T-cell (primary cell): Measurements from ENCODE around the gene RSAD1. TPM values are rescaled to one million over a fixed set of nuclear protein-coding genes. Genes with fewer than 3 reads are reported as not detected.

ENCODE experiments used
- ATAC-seq, 4 experiments: fragments of 200-7000 bp in 3 of 4; fragments of 150-1000 bp in 1 of 4; cut with Tn5 transposase; replicated peaks in 1 of 4; 1 replicate in 3 of 4; 2 replicates in 1 of 4; pipeline ENCODE4 v1.10.0; 2021; ENCODE audit warnings: moderate library complexity in 3 of 4, mild to moderate bottlenecking in 2 of 4, moderate number of reproducible peaks in 1 of 4
- CTCF ChIA-PET, 2 donors: fragments of 300-600 bp; sonication (Branson Sonifier 250); formaldehyde crosslinking; loops; one replicate each; lab custom pipeline; 2022; ENCODE audit warnings: antibody characterized with exemption in 2 of 2; lab: Charles Lee
- POLR2A ChIA-PET, 2 donors: fragments of 300-600 bp; sonication (Branson Sonifier 250); formaldehyde crosslinking; loops; one replicate each; lab custom pipeline; 2022; ENCODE audit warnings: antibody characterized with exemption in 2 of 2; lab: Charles Lee
- DNase-seq, 35 experiments: peaks; one replicate each; pipeline versions ENCODE4 v3.0.0 to v3.0.0-alpha.2; 2013 to 2023
- H3K27ac ChIP-seq: one replicate; pipeline ENCODE4 v1.5.1; 2013; ENCODE audit warnings: low read length
- H3K27me3 ChIP-seq, 2 experiments: replicated peaks in 1 of 2; 1 replicate in 1 of 2; 2 replicates in 1 of 2; pipeline versions ENCODE4 v1.6.1 to v1.7.0; 2013; ENCODE audit warnings: low read length in 1 of 2, mixed read lengths in 1 of 2; ENCODE audit not compliant: control insufficient read depth in 2 of 2, insufficient read depth in 2 of 2; ENCODE audit errors: extremely low read depth in 1 of 2
- H3K36me3 ChIP-seq, 2 donors: 1 replicate in 1 of 2; 2 replicates in 1 of 2; pipeline versions ENCODE4 v1.6.1 to v1.7.0; 2013; ENCODE audit warnings: low read length in 1 of 2; ENCODE audit not compliant: control insufficient read depth in 2 of 2, insufficient read depth in 1 of 2; ENCODE audit errors: extremely low read depth in 1 of 2
- H3K4me1 ChIP-seq, 2 experiments: 1 replicate in 1 of 2; 2 replicates in 1 of 2; pipeline versions ENCODE4 v1.6.1 to v1.7.0; 2013; ENCODE audit warnings: low read length in 2 of 2, mixed read lengths in 1 of 2; ENCODE audit not compliant: insufficient read depth in 2 of 2, control insufficient read depth in 1 of 2; ENCODE audit errors: extremely low read depth in 1 of 2
- H3K4me3 ChIP-seq, 2 donors: 1 replicate in 1 of 2; 2 replicates in 1 of 2; pipeline versions ENCODE4 v1.5.1 to v1.7.0; 2013; ENCODE audit warnings: mild to moderate bottlenecking in 2 of 2, low read length in 1 of 2, moderate library complexity in 1 of 2; ENCODE audit not compliant: control insufficient read depth in 1 of 2; ENCODE audit errors: extremely low read depth in 1 of 2
- H3K9me3 ChIP-seq: 2 replicates; pipeline ENCODE4 v1.7.0; 2013
- H3K27ac Mint-ChIP-seq, 2 donors: one replicate each; pipeline ENCODE4 v1.8.0; 2020 to 2021; ENCODE audit warnings: mild to moderate bottlenecking in 2 of 2, mixed read lengths in 2 of 2
- H3K27me3 Mint-ChIP-seq, 2 donors: one replicate each; pipeline ENCODE4 v1.8.0; 2021 to 2022; ENCODE audit warnings: mixed read lengths in 2 of 2
- H3K36me3 Mint-ChIP-seq: one replicate; pipeline ENCODE4 v1.8.0; 2021; ENCODE audit warnings: mixed read lengths
- H3K4me1 Mint-ChIP-seq, 3 donors: one replicate each; pipeline ENCODE4 v1.8.0; 2020 to 2022; ENCODE audit warnings: mixed read lengths in 3 of 3, mild to moderate bottlenecking in 1 of 3
- H3K4me3 Mint-ChIP-seq, 3 donors: one replicate each; pipeline ENCODE4 v1.8.0; 2020 to 2022; ENCODE audit warnings: mild to moderate bottlenecking in 3 of 3, mixed read lengths in 3 of 3, moderate library complexity in 3 of 3
- H3K9me3 Mint-ChIP-seq, 3 donors: one replicate each; pipeline ENCODE4 v1.8.0; 2020 to 2022; ENCODE audit warnings: mixed read lengths in 3 of 3
- WGBS: methylation state at CpG from one replicate; pipeline ENCODE4 v1.1.5; 2013; ENCODE audit warnings: missing lambda C conversion rate; ENCODE audit not compliant: insufficient coverage; 5-methylcytosine and 5-hydroxymethylcytosine counted together
- total RNA-seq, 35 experiments: library from RNA in 6 of 35; stranded (reverse) in 6 of 35; fragments of 120-200 nt in 1 of 35; gene quantifications; one replicate each; pipeline versions ENCODE4 v1.2.1 to v1.2.4 and lab custom pipeline; 2013 to 2026

Gene RSAD1
- total RNA-seq, 5 donors from 2014 or later (not counting 1 experiment from before 2014, with no cell fraction given): 61.2 to 80.9 (median 73.2) TPM

- no peak overlapping the region for H3K4me3 ChIP-seq
- H3K36me3 ChIP-seq: no peaks in the 10 kb centered on the region
- Mint-ChIP-seq H3K4me1 (no peaks in the 10 kb centered on the region), H3K27me3 (no peaks in the 10 kb centered on the region), H3K4me3 (no peak overlapping the region), H3K9me3 (no peaks in the 10 kb centered on the region), H3K36me3 (peaks cover 5% of the 10 kb centered on the region), H3K27ac (no peak overlapping the region)
- H3K27me3 ChIP-seq: no peaks in the 10 kb centered on the region
- H3K9me3 ChIP-seq: no peaks in the 10 kb centered on the region
- DNase-seq (no peak), ATAC-seq (no peak)
- no peaks in the 10 kb centered on the region for H3K4me1 ChIP-seq
- POLR2A ChIA-PET: interaction anchor here (0.6 kb wide), 2 partner anchors 19 to 208 kb away, joined by 3 read pairs; no protein-coding TSS in a partner anchor
- CTCF ChIA-PET: interaction anchor here in 1 of 2 donors (0.7 kb wide), 1 partner anchor 110 kb away, joined by 3 read pairs; no protein-coding TSS in a partner anchor
- H3K27ac ChIP-seq: no peak overlapping the region
- WGBS: 71% methylated on average over 1 of the region's 1 CpG
Measured at GRCh38 chr17:50445730-50446325, 32.8 kb upstream of the RSAD1 start.

- ChIA-PET CTCF (no interaction called here), POLR2A (no interaction called here)
- Mint-ChIP-seq H3K36me3 (peaks cover 6% of the 10 kb centered on the region), H3K4me3 (no peak overlapping the region), H3K9me3 (no peaks in the 10 kb centered on the region), H3K4me1 (peaks cover 0 to 2% (median 0%) of the 10 kb centered on the region in 3 donors), H3K27ac (no peak overlapping the region), H3K27me3 (no peaks in the 10 kb centered on the region)
- no peaks in the 10 kb centered on the region for H3K4me1 ChIP-seq
- H3K4me3 ChIP-seq: no peak overlapping the region
- no peaks in the 10 kb centered on the region for H3K36me3 ChIP-seq
- DNase-seq: no peak
- WGBS: 94% methylated on average over 4 of the region's 7 CpGs
- no peak for ATAC-seq
- no peaks in the 10 kb centered on the region for H3K9me3 ChIP-seq
- H3K27ac ChIP-seq: no peak overlapping the region
- H3K27me3 ChIP-seq: no peaks in the 10 kb centered on the region
Measured at GRCh38 chr17:50447870-50448595, 30.6 kb upstream of the RSAD1 start.

GRCh38 chr17:50448643-50449042, 30.0 kb upstream of the RSAD1 start:
- CTCF ChIA-PET: no interaction called here
- POLR2A ChIA-PET: no interaction called here
- Histone ChIP-seq H3K4me3 (no peak overlapping the region), H3K9me3 (no peaks in the 10 kb centered on the region), H3K27me3 (no peaks in the 10 kb centered on the region), H3K36me3 (no peaks in the 10 kb centered on the region), H3K27ac (no peak overlapping the region), H3K4me1 (no peaks in the 10 kb centered on the region)
- Mint-ChIP-seq H3K4me1 (peaks cover 0 to 2% (median 0%) of the 10 kb centered on the region in 3 donors), H3K9me3 (no peaks in the 10 kb centered on the region), H3K27me3 (no peaks in the 10 kb centered on the region), H3K36me3 (peaks cover 6% of the 10 kb centered on the region), H3K27ac (no peak overlapping the region), H3K4me3 (no peak overlapping the region)
- DNase-seq (no peak), ATAC-seq (no peak)
- 78% methylated on average over 1 of the region's 2 CpGs for WGBS

GRCh38 chr17:50451943-50452629, 26.6 kb upstream of the RSAD1 start:
- H3K4me3 Mint-ChIP-seq: no peak overlapping the region
- ATAC-seq: no peak
- no peak overlapping the region for H3K27ac Mint-ChIP-seq
- H3K27me3 ChIP-seq: no peaks in the 10 kb centered on the region
- peaks cover 13% of the 10 kb centered on the region for H3K36me3 Mint-ChIP-seq
- H3K27ac ChIP-seq: no peak overlapping the region
- no peak overlapping the region for H3K4me3 ChIP-seq
- ChIA-PET POLR2A (no interaction called here), CTCF (no interaction called here)
- no peaks in the 10 kb centered on the region for H3K4me1 ChIP-seq
- H3K4me1 Mint-ChIP-seq: peaks cover 0 to 2% (median 0%) of the 10 kb centered on the region in 3 donors
- H3K9me3 ChIP-seq: no peaks in the 10 kb centered on the region
- H3K9me3 Mint-ChIP-seq: no peaks in the 10 kb centered on the region
- H3K36me3 ChIP-seq: peaks cover 0 to 2% of the 10 kb centered on the region in 2 donors
- H3K27me3 Mint-ChIP-seq: no peaks in the 10 kb centered on the region
- 77% methylated on average over 4 of the region's 7 CpGs for WGBS
- no peak for DNase-seq

GRCh38 chr17:50452630-50453300, 25.9 kb upstream of the RSAD1 start:
- no peak overlapping the region for H3K27ac Mint-ChIP-seq
- ATAC-seq (no peak), DNase-seq (no peak)
- Histone ChIP-seq H3K9me3 (no peaks in the 10 kb centered on the region), H3K4me3 (no peak overlapping the region), H3K4me1 (no peaks in the 10 kb centered on the region), H3K36me3 (peaks cover 0 to 2% of the 10 kb centered on the region in 2 donors), H3K27ac (no peak overlapping the region), H3K27me3 (no peaks in the 10 kb centered on the region)
- peaks cover 13% of the 10 kb centered on the region for H3K36me3 Mint-ChIP-seq
- no peak overlapping the region for H3K4me3 Mint-ChIP-seq
- ChIA-PET CTCF (interaction anchor here in 1 of 2 donors (0.6 kb wide), 1 partner anchor 154 kb away, joined by 3 read pairs; no protein-coding TSS in a partner anchor), POLR2A (interaction anchor here in 1 of 2 donors (0.6 kb wide), 1 partner anchor 125 kb away, joined by 3 read pairs; no protein-coding TSS in a partner anchor)
- H3K27me3 Mint-ChIP-seq: no peaks in the 10 kb centered on the region
- WGBS: 89% methylated on average over 2 of the region's 10 CpGs
- no peaks in the 10 kb centered on the region for H3K9me3 Mint-ChIP-seq
- peaks cover 0 to 2% (median 0%) of the 10 kb centered on the region in 3 donors for H3K4me1 Mint-ChIP-seq

- H3K27me3 ChIP-seq: no peaks in the 10 kb centered on the region
- peaks cover 0 to 2% (median 0%) of the 10 kb centered on the region in 3 donors for H3K4me1 Mint-ChIP-seq
- peaks cover 13% of the 10 kb centered on the region for H3K36me3 Mint-ChIP-seq
- H3K27ac Mint-ChIP-seq: no peak overlapping the region
- ATAC-seq (no peak), DNase-seq (no peak)
- no peak overlapping the region for H3K4me3 ChIP-seq
- ChIA-PET CTCF (no interaction called here), POLR2A (no interaction called here)
- H3K4me1 ChIP-seq: no peaks in the 10 kb centered on the region
- no peaks in the 10 kb centered on the region for H3K9me3 Mint-ChIP-seq
- no peaks in the 10 kb centered on the region for H3K9me3 ChIP-seq
- H3K36me3 ChIP-seq: peaks cover 0 to 2% of the 10 kb centered on the region in 2 donors
- no peak overlapping the region for H3K27ac ChIP-seq
- WGBS: 94% methylated on average over 3 of the region's 3 CpGs
- H3K27me3 Mint-ChIP-seq: no peaks in the 10 kb centered on the region
- H3K4me3 Mint-ChIP-seq: no peak overlapping the region
Measured at GRCh38 chr17:50453901-50454300, 24.8 kb upstream of the RSAD1 start.
